Ectodermal cell (in vitro differentiated cells): ENCODE measurements around the gene GRIK5.

Experiments used
- H3K27ac ChIP-seq: 2 replicates; pipeline ENCODE4 v1.7.0; 2013; ENCODE audit warnings: mild to moderate bottlenecking, low read depth, low read length; ENCODE audit not compliant: insufficient read depth, poor library complexity, severe bottlenecking
- H3K27me3 ChIP-seq: 2 replicates; pipeline ENCODE4 v1.7.0; 2013; ENCODE audit warnings: mild to moderate bottlenecking, low read length; ENCODE audit not compliant: insufficient read depth, control insufficient read depth, poor library complexity, severe bottlenecking
- H3K36me3 ChIP-seq: one replicate; pipeline ENCODE4 v1.7.0; 2013; ENCODE audit warnings: low read length; ENCODE audit not compliant: control insufficient read depth, insufficient read depth
- H3K4me1 ChIP-seq: one replicate; pipeline ENCODE4 v1.7.0; 2013; ENCODE audit warnings: low read length; ENCODE audit not compliant: control insufficient read depth, insufficient read depth
- H3K4me3 ChIP-seq: 2 replicates; pipeline ENCODE4 v1.7.0; 2013; ENCODE audit warnings: low read depth, low read length, control low read depth; ENCODE audit not compliant: insufficient read depth
- H3K9me3 ChIP-seq: 2 replicates; pipeline ENCODE4 v1.7.0; 2013; ENCODE audit warnings: mild to moderate bottlenecking, low read length, moderate library complexity; ENCODE audit not compliant: control insufficient read depth
- WGBS, 2 experiments: methylation state at CpG; one replicate each; pipeline ENCODE4 v1.1.7; 2013; ENCODE audit warnings: missing lambda C conversion rate in 2 of 2; 5-methylcytosine and 5-hydroxymethylcytosine counted together

The GRIK5 gene

GRCh38 chr19:42095814-42096230 is 25.8 kb upstream of the GRIK5 start:
- Histone ChIP-seq H3K9me3 (no peaks in the 10 kb centered on the region), H3K27ac (no peak overlapping the region), H3K27me3 (no peaks in the 10 kb centered on the region), H3K4me3 (no peak overlapping the region), H3K4me1 (peaks cover 11% of the 10 kb centered on the region), H3K36me3 (no peaks in the 10 kb centered on the region)
- 57 to 64% methylated on average over 28 of the region's 28 CpGs for WGBS, 2 experiments

- Histone ChIP-seq H3K4me1 (peaks cover 11% of the 10 kb centered on the region), H3K9me3 (no peaks in the 10 kb centered on the region), H3K36me3 (no peaks in the 10 kb centered on the region), H3K27me3 (no peaks in the 10 kb centered on the region), H3K27ac (no peak overlapping the region), H3K4me3 (no peak overlapping the region)
- WGBS, 2 experiments = 93 to 94% methylated on average over 36 of the region's 36 CpGs
Observed at GRCh38 chr19:42095142-42095813, 25.3 kb upstream of the GRIK5 start.

GRCh38 chr19:42093926-42094325 is 23.9 kb upstream of the GRIK5 start:
- Histone ChIP-seq H3K4me1 (peaks cover 12% of the 10 kb centered on the region), H3K27ac (no peak overlapping the region), H3K27me3 (no peaks in the 10 kb centered on the region), H3K36me3 (no peaks in the 10 kb centered on the region), H3K9me3 (no peaks in the 10 kb centered on the region), H3K4me3 (no peak overlapping the region)
- 64 to 75% methylated on average over 4 of the region's 4 CpGs for WGBS, 2 experiments

GRCh38 chr19:42093505-42093904 is 23.5 kb upstream of the GRIK5 start:
- Histone ChIP-seq H3K4me3 (no peak overlapping the region), H3K9me3 (no peaks in the 10 kb centered on the region), H3K27me3 (no peaks in the 10 kb centered on the region), H3K36me3 (no peaks in the 10 kb centered on the region), H3K4me1 (peaks cover 15% of the 10 kb centered on the region), H3K27ac (no peak overlapping the region)
- 75 to 76% methylated on average over 4 of the region's 4 CpGs for WGBS, 2 experiments

- WGBS, 2 experiments = 61% methylated on average over 5 of the region's 5 CpGs
- Histone ChIP-seq H3K27me3 (no peaks in the 10 kb centered on the region), H3K9me3 (no peaks in the 10 kb centered on the region), H3K36me3 (no peaks in the 10 kb centered on the region), H3K4me3 (no peak overlapping the region), H3K4me1 (peaks cover 25% of the 10 kb centered on the region), H3K27ac (no peak overlapping the region)
Observed at GRCh38 chr19:42092350-42092749, 22.3 kb upstream of the GRIK5 start.

- WGBS, 2 experiments = 92 to 93% methylated on average over 10 of the region's 10 CpGs
- Histone ChIP-seq H3K27ac (no peak overlapping the region), H3K4me3 (no peak overlapping the region), H3K9me3 (no peaks in the 10 kb centered on the region), H3K27me3 (no peaks in the 10 kb centered on the region), H3K4me1 (peaks cover 28% of the 10 kb centered on the region), H3K36me3 (no peaks in the 10 kb centered on the region)
Observed at GRCh38 chr19:42091742-42092141, 21.7 kb upstream of the GRIK5 start.

- no peaks in the 10 kb centered on the region for H3K27me3 ChIP-seq
- no peak overlapping the region for H3K4me3 ChIP-seq
- WGBS, 2 experiments = 91 to 94% methylated on average over 13 of the region's 13 CpGs
- H3K27ac ChIP-seq = no peak overlapping the region
- peaks cover 33% of the 10 kb centered on the region for H3K4me1 ChIP-seq
- H3K9me3 ChIP-seq = no peaks in the 10 kb centered on the region
- no peaks in the 10 kb centered on the region for H3K36me3 ChIP-seq
Observed at GRCh38 chr19:42091300-42091699, 21.3 kb upstream of the GRIK5 start.

GRCh38 chr19:42090672-42091071 is 20.7 kb upstream of the GRIK5 start:
- no peak overlapping the region for H3K4me3 ChIP-seq
- WGBS, 2 experiments = 77 to 82% methylated on average over 9 of the region's 9 CpGs
- H3K36me3 ChIP-seq = no peaks in the 10 kb centered on the region
- no peak overlapping the region for H3K27ac ChIP-seq
- H3K9me3 ChIP-seq = no peaks in the 10 kb centered on the region
- no peaks in the 10 kb centered on the region for H3K27me3 ChIP-seq
- H3K4me1 ChIP-seq = peaks cover 37% of the 10 kb centered on the region

- H3K4me3 ChIP-seq = no peak overlapping the region
- no peaks in the 10 kb centered on the region for H3K9me3 ChIP-seq
- WGBS, 2 experiments = 95% methylated on average over 13 of the region's 13 CpGs
- H3K27me3 ChIP-seq = no peaks in the 10 kb centered on the region
- H3K4me1 ChIP-seq = peaks cover 37% of the 10 kb centered on the region
- H3K36me3 ChIP-seq = no peaks in the 10 kb centered on the region
- no peak overlapping the region for H3K27ac ChIP-seq
Observed at GRCh38 chr19:42089772-42090171, 19.8 kb upstream of the GRIK5 start.

- no peak overlapping the region for H3K4me3 ChIP-seq
- H3K9me3 ChIP-seq = no peaks in the 10 kb centered on the region
- no peaks in the 10 kb centered on the region for H3K36me3 ChIP-seq
- no peaks in the 10 kb centered on the region for H3K27me3 ChIP-seq
- WGBS, 2 experiments = 63 to 69% methylated on average over 9 to 10 of the region's 13 CpGs
- H3K27ac ChIP-seq = no peak overlapping the region
- H3K4me1 ChIP-seq = peaks cover 37% of the 10 kb centered on the region
Observed at GRCh38 chr19:42089191-42089750, 19.3 kb upstream of the GRIK5 start.
